AG04450 (cell line): Measurements from ENCODE around the gene CD70. TPM values are rescaled to one million over a fixed set of nuclear protein-coding genes. Genes with fewer than 3 reads are reported as not detected.
"Not testable (repeated sequence)": the region's sequence is repeated elsewhere in the genome, so short reads cannot be mapped to it uniquely, and the experiment has no call there.

Source experiments
- CTCF ChIA-PET: fragments of 300-600, 350-600 bp; formaldehyde crosslinking; extraction: SDS; loops from one replicate; lab custom pipeline; 2022; ENCODE audit warnings: antibody characterized with exemption, inconsistent platforms; lab: Charles Lee
- POLR2A ChIA-PET: fragments of 350-600 bp; formaldehyde crosslinking; extraction: SDS; loops from one replicate; lab custom pipeline; 2021; ENCODE audit warnings: antibody characterized with exemption, inconsistent platforms; lab: Yijun Ruan, JAX
- DNase-seq: peaks from one replicate; pipeline ENCODE4 v3.0.0-alpha.2; 2011; ENCODE audit warnings: low read depth, low spot score
- H3K27ac ChIP-seq: one replicate; pipeline ENCODE4 v1.5.1; 2012; ENCODE audit warnings: low read depth, low read length, control low read depth
- H3K27me3 ChIP-seq: one replicate; pipeline ENCODE4 v1.6.0; 2012; ENCODE audit warnings: low read length; ENCODE audit not compliant: control insufficient read depth, insufficient read depth
- H3K4me3 ChIP-seq: 2 replicates; pipeline ENCODE4 v1.5.1; 2011; ENCODE audit warnings: mild to moderate bottlenecking, low read depth, low read length, control low read depth
- H3K9me3 ChIP-seq: 2 replicates; pipeline ENCODE4 v1.5.1; 2012; ENCODE audit warnings: low read length; ENCODE audit not compliant: control insufficient read depth, insufficient read depth
- polyA plus RNA-seq: library from polyadenylated mRNA; depleted of rRNA; stranded (reverse); fragments of >200 nt; gene quantifications from 2 replicates; pipeline ENCODE4 v1.2.3, GENCODE V29; 2011
- TF ChIP-seq, protein P1 (sequence below): IDR thresholded peaks from 2 replicates; pipeline ENCODE4 v1.5.1; 2011; ENCODE audit warnings: low read depth, low read length, control low read depth, inconsistent platforms

The CD70 gene
- polyA plus RNA-seq, 1 experiment = not detected

DNA sequence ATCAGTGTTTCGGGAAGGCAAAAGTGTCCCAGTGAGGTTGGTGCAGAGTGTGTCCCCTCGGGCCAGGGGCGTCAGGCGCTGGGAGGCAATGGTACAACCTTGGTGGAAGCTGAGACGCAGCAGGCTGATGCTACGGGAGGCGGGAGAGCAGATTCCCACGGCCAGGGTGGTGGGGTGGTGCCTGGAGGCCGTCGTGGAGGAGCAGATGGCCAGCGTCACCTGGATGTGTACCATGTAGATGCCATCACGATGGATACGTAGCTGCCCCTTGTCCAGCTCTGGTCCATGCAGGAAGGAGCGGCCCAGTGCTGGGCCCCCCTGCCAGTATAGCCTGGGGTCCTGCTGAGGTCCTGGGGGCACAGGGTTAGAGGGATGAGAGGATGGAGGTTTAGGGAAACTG, 4.9 kb downstream of the CD70 start:
- peaks cover 32% of the 10 kb centered on the region for H3K27me3 ChIP-seq
- no peak for DNase-seq
- no peak overlapping the region for H3K4me3 ChIP-seq
- H3K9me3 ChIP-seq = no peaks in the 10 kb centered on the region; the same call in none of the 2 replicates
- TF ChIP-seq, protein P1, sequence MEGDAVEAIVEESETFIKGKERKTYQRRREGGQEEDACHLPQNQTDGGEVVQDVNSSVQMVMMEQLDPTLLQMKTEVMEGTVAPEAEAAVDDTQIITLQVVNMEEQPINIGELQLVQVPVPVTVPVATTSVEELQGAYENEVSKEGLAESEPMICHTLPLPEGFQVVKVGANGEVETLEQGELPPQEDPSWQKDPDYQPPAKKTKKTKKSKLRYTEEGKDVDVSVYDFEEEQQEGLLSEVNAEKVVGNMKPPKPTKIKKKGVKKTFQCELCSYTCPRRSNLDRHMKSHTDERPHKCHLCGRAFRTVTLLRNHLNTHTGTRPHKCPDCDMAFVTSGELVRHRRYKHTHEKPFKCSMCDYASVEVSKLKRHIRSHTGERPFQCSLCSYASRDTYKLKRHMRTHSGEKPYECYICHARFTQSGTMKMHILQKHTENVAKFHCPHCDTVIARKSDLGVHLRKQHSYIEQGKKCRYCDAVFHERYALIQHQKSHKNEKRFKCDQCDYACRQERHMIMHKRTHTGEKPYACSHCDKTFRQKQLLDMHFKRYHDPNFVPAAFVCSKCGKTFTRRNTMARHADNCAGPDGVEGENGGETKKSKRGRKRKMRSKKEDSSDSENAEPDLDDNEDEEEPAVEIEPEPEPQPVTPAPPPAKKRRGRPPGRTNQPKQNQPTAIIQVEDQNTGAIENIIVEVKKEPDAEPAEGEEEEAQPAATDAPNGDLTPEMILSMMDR = no peak
- ChIA-PET CTCF (no interaction called here), POLR2A (no interaction called here)
- H3K27ac ChIP-seq = no peak overlapping the region

DNA sequence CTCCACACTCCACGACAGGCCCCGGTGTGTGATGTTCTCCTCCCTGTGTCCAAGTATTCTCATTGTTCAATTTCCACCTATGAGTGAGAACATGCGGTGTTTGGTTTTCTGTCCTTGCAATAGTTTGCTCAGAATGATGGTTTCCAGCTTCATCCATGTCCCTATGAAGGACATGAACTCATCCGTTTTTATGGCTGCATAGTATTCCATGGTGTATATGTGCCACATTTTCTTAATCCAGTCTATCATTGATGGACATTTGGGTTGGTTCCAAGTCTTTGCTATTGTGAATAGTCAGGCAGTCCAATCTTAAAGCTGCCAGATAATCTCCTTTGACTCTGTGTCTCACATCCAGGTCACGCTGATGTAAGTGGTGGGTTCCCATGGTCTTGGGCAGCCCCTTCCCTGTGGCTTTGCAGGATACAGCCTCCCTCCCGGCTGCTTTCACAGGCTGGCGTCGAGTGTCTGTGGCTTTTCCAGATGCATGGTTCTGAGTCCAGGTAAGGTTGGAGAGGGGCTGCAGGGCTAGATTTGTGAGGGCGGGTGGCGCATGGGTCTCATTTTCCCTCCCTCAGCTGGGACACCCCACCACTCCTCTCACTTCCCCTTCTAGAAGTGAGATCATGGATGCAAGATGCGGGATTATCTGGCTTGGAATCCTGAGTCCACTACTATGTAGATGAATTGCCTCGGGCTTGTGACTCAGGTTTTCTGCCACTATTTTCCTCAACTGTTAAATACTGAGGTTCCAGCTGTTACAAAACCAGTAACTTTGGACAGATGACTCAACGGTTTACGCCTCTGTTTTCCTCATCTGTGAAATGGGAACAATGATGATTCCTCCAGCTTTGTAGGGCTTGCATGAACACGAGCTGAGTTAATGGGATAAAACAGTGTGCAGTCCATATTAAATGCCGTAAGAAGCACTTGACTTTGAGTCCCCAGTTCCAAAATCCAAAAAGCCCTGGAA, 8.2 kb downstream of the CD70 start:
- H3K9me3 ChIP-seq, H3K27ac ChIP-seq, H3K4me3 ChIP-seq, H3K27me3 ChIP-seq, DNase-seq, POLR2A ChIA-PET: not testable (repeated sequence)
- CTCF ChIA-PET = interaction anchor here (1.1 kb wide), 1 partner anchor 66 kb away, joined by 3 read pairs; no protein-coding TSS in a partner anchor

DNA sequence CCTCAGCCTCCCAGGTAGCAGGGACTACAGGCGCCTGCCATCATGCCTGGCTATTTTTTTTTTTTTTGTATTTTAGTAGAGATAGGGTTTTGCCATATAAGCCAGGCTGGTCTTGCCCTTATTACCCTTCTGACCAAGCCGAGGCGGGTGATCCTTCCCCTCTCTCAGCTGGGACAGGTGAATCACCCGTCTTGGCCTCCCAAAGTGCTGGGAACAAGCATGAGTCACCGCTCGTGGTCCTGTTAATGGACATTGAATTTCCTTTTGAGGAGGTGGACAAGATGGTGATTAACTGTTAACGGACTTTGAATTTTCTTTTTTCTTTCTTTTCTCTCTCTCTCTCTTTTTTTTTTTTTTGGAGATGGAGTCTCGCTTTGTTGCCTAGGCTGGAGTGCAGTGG, 10.6 kb downstream of the CD70 start:
- Histone ChIP-seq H3K4me3 (no peak overlapping the region), H3K27me3 (no peaks in the 10 kb centered on the region), H3K9me3 (no peaks in the 10 kb centered on the region; the same call in 1 of the 2 replicates), H3K27ac (no peak overlapping the region)
- TF ChIP-seq, protein P1 = no peak
- no peak for DNase-seq
- POLR2A ChIA-PET = interaction anchor here (0.7 kb wide), 1 partner anchor 48 kb away, joined by 6 read pairs; no protein-coding TSS in a partner anchor
- CTCF ChIA-PET = interaction anchor here (0.7 kb wide), 1 partner anchor 51 kb away, joined by 4 read pairs; no protein-coding TSS in a partner anchor

DNA sequence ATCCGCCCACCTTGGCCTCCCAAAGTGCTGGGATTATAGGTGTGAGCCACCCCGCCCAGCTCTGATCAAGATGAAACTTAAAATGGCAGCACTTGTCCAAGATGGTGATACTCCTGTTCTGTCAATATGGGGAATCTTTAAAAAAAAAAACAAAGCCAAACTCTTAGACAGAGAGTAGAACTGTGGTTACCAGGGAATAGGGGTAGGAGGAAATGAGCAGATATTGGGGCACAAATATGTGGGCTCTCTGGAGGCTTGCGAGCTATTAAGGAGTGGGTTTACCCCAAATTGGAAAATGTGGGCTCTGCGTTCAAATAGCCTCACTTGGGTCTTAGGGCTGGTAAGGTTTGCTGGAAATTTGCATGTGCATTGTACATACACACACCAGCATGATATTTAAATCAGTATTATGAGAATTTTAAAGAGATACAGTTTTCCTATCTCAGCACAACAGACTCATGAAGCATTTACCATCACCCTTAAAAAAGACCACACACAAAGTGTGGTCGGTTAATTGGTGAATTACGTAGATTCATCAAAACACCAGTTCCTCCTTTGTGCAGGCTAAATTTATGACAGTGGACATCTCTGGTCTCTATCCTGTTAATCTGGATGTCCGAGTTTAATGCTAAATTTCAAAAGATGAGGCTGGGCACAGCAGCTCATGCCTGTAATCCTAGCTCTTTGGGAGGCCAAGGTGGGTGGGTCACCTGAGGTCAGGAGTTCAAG, 11.3 kb downstream of the CD70 start:
- TF ChIP-seq, protein P1 = no peak
- POLR2A ChIA-PET = interaction anchor here (0.7 kb wide), 1 partner anchor 29 kb away, joined by 11 read pairs; no protein-coding TSS in a partner anchor
- DNase-seq = no peak
- H3K4me3 ChIP-seq = no peak overlapping the region
- H3K9me3 ChIP-seq = no peaks in the 10 kb centered on the region; the same call in 1 of the 2 replicates
- no peak overlapping the region for H3K27ac ChIP-seq
- no peaks in the 10 kb centered on the region for H3K27me3 ChIP-seq
- CTCF ChIA-PET = interaction anchor here (0.6 kb wide), 1 partner anchor 264 kb away, joined by 3 read pairs; no protein-coding TSS in a partner anchor

DNA sequence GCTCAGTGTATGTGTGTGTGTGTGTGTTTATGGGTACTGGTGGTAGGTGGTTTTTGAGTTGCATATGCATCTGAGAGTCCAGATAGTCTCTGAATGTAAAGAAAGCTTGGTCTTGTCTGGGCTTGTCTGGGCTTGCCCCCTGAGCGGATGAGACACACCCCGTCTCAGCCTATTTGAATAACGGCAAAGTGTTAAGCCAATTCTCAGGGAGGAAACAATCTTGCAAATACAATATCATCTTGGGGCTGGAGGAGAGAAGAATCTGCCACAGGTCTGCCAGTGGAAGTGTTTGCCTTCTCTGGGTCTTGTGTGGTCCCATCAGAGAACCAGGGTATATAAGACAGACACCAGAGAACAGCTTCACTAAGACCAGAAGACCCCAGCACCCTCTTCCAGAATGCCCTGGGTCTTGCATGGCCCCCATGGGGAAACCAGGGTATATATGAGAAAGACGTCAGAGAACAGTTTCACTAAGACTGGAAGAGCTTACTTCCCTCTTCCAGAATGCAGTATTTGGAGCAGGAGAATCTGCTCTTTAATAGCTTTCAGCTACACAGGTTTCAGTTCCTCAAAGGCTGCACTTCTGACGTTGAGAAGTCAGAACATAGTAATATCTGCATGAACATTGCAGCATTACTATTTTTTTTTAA, 13.3 kb downstream of the CD70 start:
- POLR2A ChIA-PET = no interaction called here

More for the DNA sequence above, 13.3 kb downstream of the CD70 start:
- Histone ChIP-seq H3K27me3 (no peaks in the 10 kb centered on the region), H3K4me3 (no peak overlapping the region), H3K9me3 (no peaks in the 10 kb centered on the region), H3K27ac (no peak overlapping the region)
- TF ChIP-seq, protein P1 = no peak
- DNase-seq = no peak
- CTCF ChIA-PET = no interaction called here
